Coronary artery (tissue), 2 donors: Measurements from ENCODE around the gene CCBE1.

Experiments used
- DNase-seq: peaks from one replicate; pipeline ENCODE4 v3.0.0-alpha.2; 2017; ENCODE audit warnings: low spot score
- H3K27ac ChIP-seq, 2 donors: fragments of 200-600 bp; sonication (generic); one replicate each; pipeline ENCODE4 v1.5.1; 2016 to 2019
- H3K4me3 ChIP-seq: fragments of 200-600 bp; sonication (generic); 2 replicates; pipeline ENCODE4 v1.5.1; 2016; ENCODE audit warnings: mild to moderate bottlenecking, moderate library complexity
- CTCF ChIP-seq: fragments of 200-600 bp; sonication (generic); IDR thresholded peaks from one replicate; pipeline ENCODE4 v1.5.1; 2019; ENCODE audit warnings: antibody characterized with exemption

The CCBE1 gene

GRCh38 chr18:59565957-59566356 lies 131.3 kb downstream of the CCBE1 start:
- Histone ChIP-seq H3K4me3 (no peak overlapping the region), H3K27ac (no peak overlapping the region)
- TF ChIP-seq CTCF: no peak
- DNase-seq: no peak

- DNase-seq: no peak
- Histone ChIP-seq H3K27ac (no peak overlapping the region), H3K4me3 (no peak overlapping the region)
- TF ChIP-seq CTCF: no peak
Observed at GRCh38 chr18:59564561-59564960, 132.7 kb downstream of the CCBE1 start.

GRCh38 chr18:59563176-59563785 lies 133.9 kb downstream of the CCBE1 start:
- TF ChIP-seq CTCF: no peak
- DNase-seq: no peak
- Histone ChIP-seq H3K27ac (no peak overlapping the region), H3K4me3 (no peak overlapping the region)

GRCh38 chr18:59562751-59563150 lies 134.5 kb downstream of the CCBE1 start:
- DNase-seq: no peak
- Histone ChIP-seq H3K4me3 (no peak overlapping the region), H3K27ac (no peak overlapping the region)
- no peak for TF ChIP-seq CTCF

GRCh38 chr18:59561612-59562011 lies 135.6 kb downstream of the CCBE1 start:
- DNase-seq: no peak
- no peak overlapping the region for H3K4me3 ChIP-seq
- no peak for TF ChIP-seq CTCF
- H3K27ac ChIP-seq: no peak overlapping the region

GRCh38 chr18:59560556-59560955 lies 136.7 kb downstream of the CCBE1 start:
- DNase-seq: no peak
- no peak overlapping the region for H3K27ac ChIP-seq
- no peak for TF ChIP-seq CTCF
- H3K4me3 ChIP-seq: no peak overlapping the region

- H3K4me3 ChIP-seq: no peak overlapping the region
- no peak for DNase-seq
- no peak overlapping the region for H3K27ac ChIP-seq
- TF ChIP-seq CTCF: no peak
Observed at GRCh38 chr18:59559528-59559927, 137.7 kb downstream of the CCBE1 start.
